HCT116 (cell line): ENCODE results near the gene PRKCH. TPM values are rescaled to one million over a fixed set of nuclear protein-coding genes. Genes with fewer than 3 reads are reported as not detected.

Experiments
- ATAC-seq: fragments of 200-7000 bp; cut with Tn5 transposase; 2 replicates; pipeline ENCODE4 v1.9.1; 2020; ENCODE audit warnings: mild to moderate bottlenecking, moderate library complexity
- BruUV-seq: library from RNA; stranded (reverse); fragments of 400-500 nt; replicated peaks from 2 replicates; lab custom pipeline; 2021; lab: Mats Ljungman, UMichigan
- CTCF ChIA-PET: fragments of 300-600 bp; sonication (Branson Sonifier 250); formaldehyde crosslinking; loops from one replicate; lab custom pipeline; 2021; ENCODE audit warnings: antibody characterized with exemption; lab: Charles Lee
- POLR2A ChIA-PET: fragments of 300-600, 350-600 bp; sonication (Branson Sonifier 250); formaldehyde crosslinking; loops from one replicate; lab custom pipeline; 2021; ENCODE audit warnings: antibody characterized with exemption; lab: Charles Lee
- RAD21 ChIA-PET, 2 experiments: fragments of 300-600 bp; sonication (Branson Sonifier 250); formaldehyde crosslinking; loops; one replicate each; lab custom pipeline; 2023; ENCODE audit warnings: low total read pairs in 2 of 2; ENCODE audit not compliant: uncharacterized antibody in 2 of 2, unreplicated experiment in 2 of 2, low non-redundant PET in 1 of 2; lab: Charles Lee
- DNase-seq: peaks from one replicate; pipeline ENCODE4 v3.0.0-alpha.2; 2010; ENCODE audit warnings: low read depth, low spot score
- H2AFZ ChIP-seq: fragments of 200-600 bp; shearing (Covaris generic), sonication (generic); 2 replicates; pipeline ENCODE4 v1.6.1; 2017; ENCODE audit warnings: low read depth, mixed run types, mixed read lengths, antibody characterized with exemption, low read length; ENCODE audit not compliant: poor library complexity, severe bottlenecking
- H3K27ac ChIP-seq: 2 replicates; pipeline ENCODE4 v1.5.1; 2012; ENCODE audit warnings: low read depth, low read length
- H3K27me3 ChIP-seq: fragments of 200-600 bp; sonication (generic); 2 replicates; pipeline ENCODE4 v1.6.1; 2016; ENCODE audit warnings: mixed run types, low read length, mixed read lengths; ENCODE audit not compliant: insufficient read depth
- H3K36me3 ChIP-seq, 2 experiments: fragments of 200-500 bp in 1 of 2; fragments of 200-600 bp in 1 of 2; sonication (Bioruptor generic) in 1 of 2; sonication (generic) in 1 of 2; 2 replicates each; pipeline versions ENCODE4 v1.5.1 to v1.6.1; 2014 to 2016; ENCODE audit warnings: low read length in 2 of 2, inconsistent platforms in 1 of 2, mixed read lengths in 1 of 2, mixed run types in 1 of 2; ENCODE audit not compliant: insufficient read depth in 2 of 2, control insufficient read depth in 1 of 2
- H3K4me1 ChIP-seq, 2 experiments: fragments of 200-600 bp in 1 of 2; sonication (generic) in 1 of 2; 2 replicates each; pipeline versions ENCODE4 v1.5.1 to v1.6.1; 2012 to 2017; ENCODE audit warnings: low read length in 2 of 2, inconsistent platforms in 1 of 2, mild to moderate bottlenecking in 1 of 2, mixed read lengths in 1 of 2, mixed run types in 1 of 2, moderate library complexity in 1 of 2; ENCODE audit not compliant: insufficient read depth in 2 of 2, control insufficient read depth in 1 of 2
- H3K4me2 ChIP-seq: fragments of 200-600 bp; sonication (generic); 2 replicates; pipeline ENCODE4 v1.6.1; 2017; ENCODE audit warnings: mixed run types, low read length, mixed read lengths
- H3K4me3 ChIP-seq, 2 experiments: fragments of 200-600 bp in 1 of 2; sonication (generic) in 1 of 2; replicated peaks in 1 of 2; 2 replicates each; pipeline ENCODE4 v1.5.1; 2011 to 2016; ENCODE audit warnings: low read length in 2 of 2, control low read depth in 1 of 2, low read depth in 1 of 2, mild to moderate bottlenecking in 1 of 2, mixed read lengths in 1 of 2, mixed run types in 1 of 2
- H3K79me2 ChIP-seq: fragments of 200-600 bp; sonication (generic); 2 replicates; pipeline ENCODE4 v1.6.1; 2017; ENCODE audit warnings: mild to moderate bottlenecking, mixed run types, low read length, moderate library complexity, mixed read lengths; ENCODE audit not compliant: insufficient read depth
- H3K9ac ChIP-seq: fragments of 200-600 bp; sonication (generic); 2 replicates; pipeline ENCODE4 v1.6.1; 2016; ENCODE audit warnings: low read length, mixed read lengths
- H3K9me2 ChIP-seq: fragments of 200-600 bp; sonication (generic), shearing (Covaris generic); 2 replicates; pipeline ENCODE4 v1.6.1; 2017; ENCODE audit warnings: mixed run types, mild to moderate bottlenecking, moderate library complexity; ENCODE audit not compliant: insufficient read depth
- H3K9me3 ChIP-seq, 2 experiments: fragments of 200-500 bp in 1 of 2; fragments of 200-600 bp in 1 of 2; sonication (Bioruptor generic) in 1 of 2; sonication (generic) in 1 of 2; 2 replicates each; pipeline ENCODE4 v1.6.1; 2014 to 2017; ENCODE audit warnings: low read length in 2 of 2, mixed read lengths in 2 of 2, inconsistent platforms in 1 of 2, low read depth in 1 of 2, mild to moderate bottlenecking in 1 of 2, mixed run types in 1 of 2, moderate library complexity in 1 of 2; ENCODE audit not compliant: control insufficient read depth in 1 of 2, insufficient read depth in 1 of 2
- H4K20me1 ChIP-seq: fragments of 200-600 bp; sonication (generic), shearing (Covaris generic); 2 replicates; pipeline ENCODE4 v1.6.1; 2017; ENCODE audit warnings: mixed run types, mild to moderate bottlenecking, moderate library complexity; ENCODE audit not compliant: insufficient read depth
- CEBPB ChIP-seq: IDR thresholded peaks from 2 replicates; pipeline ENCODE4 v1.6.1; 2012; ENCODE audit warnings: low read depth
- ELF1 ChIP-seq: IDR thresholded peaks from 2 replicates; pipeline ENCODE4 v1.6.1; 2012; ENCODE audit warnings: low read depth, borderline replicate concordance
- JUND ChIP-seq: IDR thresholded peaks from 2 replicates; pipeline ENCODE4 v1.6.1; 2012
- MAX ChIP-seq: IDR thresholded peaks from 2 replicates; pipeline ENCODE4 v1.6.1; 2012
- POLR2AphosphoS5 ChIP-seq: IDR thresholded peaks from 2 replicates; pipeline ENCODE4 v1.6.1; 2011; ENCODE audit warnings: mild to moderate bottlenecking, low read depth, low read length, moderate library complexity
- REST ChIP-seq: IDR thresholded peaks from 2 replicates; pipeline ENCODE4 v1.6.1; 2012; ENCODE audit warnings: low read depth
- SP1 ChIP-seq: IDR thresholded peaks from 2 replicates; pipeline ENCODE4 v1.6.1; 2012; ENCODE audit warnings: low read depth
- ZNF274 ChIP-seq: fragments of 200-500 bp; sonication (Bioruptor generic); IDR thresholded peaks from 2 replicates; pipeline ENCODE4 v1.6.1; 2014; ENCODE audit warnings: mild to moderate bottlenecking, low read depth, low read length, inconsistent platforms
- intact Hi-C: fragments of 100-400 bp; cut with micrococcal nuclease; formaldehyde crosslinking; loops from 2 replicates; pipeline ENCODE4 v1.10.0; 2022
- total RNA-seq: library from RNA; stranded (reverse); gene quantifications from one replicate; pipeline ENCODE4 v1.2.1, GENCODE V29; 2021; ENCODE audit not compliant: unreplicated experiment

Gene PRKCH
- total RNA-seq, 1 experiment from 2014 or later, result 16.6 TPM

- TF ChIP-seq JUND (no peak), ZNF274 (no peak), POLR2AphosphoS5 (no peak), REST (no peak)
These were observed 168.6 kb downstream of the PRKCH start (continued) for GRCh38 chr14:61489932-61490331.

- Histone ChIP-seq H3K27me3 (no peaks in the 10 kb centered on the region), H3K27ac (no peak overlapping the region), H3K9ac (no peak overlapping the region), H2AFZ (no peak overlapping the region), H3K4me3 (no peak overlapping the region), H4K20me1 (no peaks in the 10 kb centered on the region), H3K79me2 (no peaks in the 10 kb centered on the region)
- no peak for DNase-seq
- RAD21 ChIA-PET, result no interaction called here
- POLR2A ChIA-PET, result no interaction called here
- TF ChIP-seq CEBPB (no peak), ZNF274 (no peak), ELF1 (no peak), MAX (no peak), JUND (no peak), SP1 (no peak)
- TF ChIP-seq, all 23 proteins: peak for 0
- no TSS peak for BruUV-seq
- Histone ChIP-seq H3K4me2 (no peak overlapping the region), H3K36me3 (no peaks in the 10 kb centered on the region), H3K4me1 (peaks cover 16 to 20% of the 10 kb centered on the region in 2 experiments), H3K9me2 (no peaks in the 10 kb centered on the region), H3K9me3 (no peaks in the 10 kb centered on the region)
- no peak for ATAC-seq
- intact Hi-C loops, result no loop called here
- CTCF ChIA-PET, result no interaction called here
These were observed 169.8 kb downstream of the PRKCH start for GRCh38 chr14:61491224-61491623.
